GM23338 (cell line): ENCODE measurements around the gene SCART1. TPM values are rescaled to one million over a fixed set of nuclear protein-coding genes. Genes with fewer than 3 reads are reported as not detected.

Experiments used
- ATAC-seq: fragments of 200-7000 bp; cut with Tn5 transposase; 3 replicates; pipeline ENCODE4 v1.9.1; 2020
- DNase-seq: peaks from one replicate; pipeline ENCODE4 v3.0.0-alpha.2; 2015; ENCODE audit warnings: low spot score
- H2AFZ ChIP-seq: fragments of 200-600 bp; sonication (generic); 2 replicates; pipeline ENCODE4 v1.8.0; 2016; ENCODE audit warnings: antibody characterized with exemption, mild to moderate bottlenecking, moderate library complexity
- H3F3A ChIP-seq: fragments of 200-600 bp; sonication (generic); replicated peaks from 2 replicates; pipeline ENCODE4 v1.8.0; 2017; ENCODE audit warnings: antibody characterized with exemption, mixed run types, low read depth
- H3K27ac ChIP-seq: fragments of 200-600 bp; sonication (generic); 2 replicates; pipeline ENCODE4 v1.6.1; 2016; ENCODE audit warnings: low read depth
- H3K27me3 ChIP-seq: fragments of 200-600 bp; sonication (generic); 2 replicates; pipeline ENCODE4 v1.8.0; 2016; ENCODE audit warnings: mild to moderate bottlenecking, mixed run types, moderate library complexity; ENCODE audit not compliant: insufficient read depth
- H3K36me3 ChIP-seq: fragments of 200-600 bp; sonication (generic); 2 replicates; pipeline ENCODE4 v1.8.0; 2016; ENCODE audit warnings: mild to moderate bottlenecking; ENCODE audit not compliant: insufficient read depth
- H3K4me1 ChIP-seq: fragments of 200-600 bp; sonication (generic); 2 replicates; pipeline ENCODE4 v1.8.0; 2016; ENCODE audit warnings: mild to moderate bottlenecking, moderate library complexity; ENCODE audit not compliant: insufficient read depth
- H3K4me2 ChIP-seq: fragments of 200-600 bp; sonication (generic); 2 replicates; pipeline ENCODE4 v1.7.1; 2017; ENCODE audit warnings: mixed run types
- H3K4me3 ChIP-seq: fragments of 200-600 bp; sonication (generic); 2 replicates; pipeline ENCODE4 v1.6.1; 2016; ENCODE audit warnings: mixed run types
- H3K79me2 ChIP-seq: fragments of 200-600 bp; sonication (generic); replicated peaks from 2 replicates; pipeline ENCODE4 v1.8.0; 2017; ENCODE audit warnings: mild to moderate bottlenecking; ENCODE audit not compliant: insufficient read depth
- H3K9me2 ChIP-seq: fragments of 200-600 bp; sonication (generic); 2 replicates; pipeline ENCODE4 v1.8.0; 2017; ENCODE audit not compliant: insufficient read depth
- H4K20me1 ChIP-seq: fragments of 200-600 bp; sonication (generic); replicated peaks from 2 replicates; pipeline ENCODE4 v1.8.0; 2017; ENCODE audit warnings: mild to moderate bottlenecking; ENCODE audit not compliant: insufficient read depth
- H3K27ac Mint-ChIP-seq: 2 replicates; pipeline ENCODE4 v1.8.0; 2020; ENCODE audit warnings: inconsistent platforms, mild to moderate bottlenecking, moderate library complexity, mixed read lengths
- H3K27me3 Mint-ChIP-seq: 3 replicates; pipeline ENCODE4 v1.8.0; 2022; ENCODE audit warnings: low read depth, mild to moderate bottlenecking, moderate library complexity, mixed read lengths, inconsistent platforms; ENCODE audit not compliant: insufficient read depth, poor library complexity
- H3K36me3 Mint-ChIP-seq: 3 replicates; pipeline ENCODE4 v1.8.0; 2021; ENCODE audit warnings: low read depth, mild to moderate bottlenecking, inconsistent platforms, moderate library complexity, mixed read lengths
- H3K4me1 Mint-ChIP-seq: 3 replicates; pipeline ENCODE4 v1.8.0; 2020; ENCODE audit warnings: mild to moderate bottlenecking, inconsistent platforms, mixed read lengths
- H3K4me3 Mint-ChIP-seq: 3 replicates; pipeline ENCODE4 v1.8.0; 2021; ENCODE audit warnings: moderate library complexity, mild to moderate bottlenecking, inconsistent platforms, mixed read lengths
- H3K9me3 Mint-ChIP-seq: 3 replicates; pipeline ENCODE4 v1.8.0; 2020; ENCODE audit warnings: moderate library complexity, mild to moderate bottlenecking, inconsistent platforms, mixed read lengths
- CREB1 ChIP-seq: fragments of 250-450 bp; sonication (Bioruptor Pico); IDR thresholded peaks from 2 replicates; pipeline ENCODE4 v1.5.0; 2020; ENCODE audit warnings: low read depth, mild to moderate bottlenecking, moderate library complexity
- CTCF ChIP-seq, 2 experiments: fragments of 200-600 bp in 1 of 2; sonication (generic) in 1 of 2; conservative IDR thresholded peaks; 2 replicates each; pipeline versions ENCODE4 v1.5.1 to v1.6.1; 2016 to 2017; ENCODE audit warnings: antibody characterized with exemption in 2 of 2, low read depth in 2 of 2, mild to moderate bottlenecking in 2 of 2, moderate library complexity in 1 of 2
- EZH2phosphoT487 ChIP-seq: fragments of 200-600 bp; sonication (generic); IDR thresholded peaks from one replicate; pipeline ENCODE4 v1.8.1; 2018; ENCODE audit warnings: antibody characterized with exemption; ENCODE audit not compliant: unreplicated experiment
- JUNB ChIP-seq: IDR thresholded peaks from one replicate; pipeline ENCODE4 v1.6.1; 2016; ENCODE audit warnings: antibody characterized with exemption; ENCODE audit not compliant: unreplicated experiment
- REST ChIP-seq: IDR thresholded peaks from one replicate; pipeline ENCODE4 v1.6.1; 2018; ENCODE audit warnings: antibody characterized with exemption; ENCODE audit not compliant: unreplicated experiment
- STAT1 ChIP-seq: IDR thresholded peaks from one replicate; pipeline ENCODE4 v1.6.1; 2016; ENCODE audit warnings: antibody characterized with exemption; ENCODE audit not compliant: unreplicated experiment
- ZNF331 ChIP-seq: fragments of 250-450 bp; sonication (Bioruptor Pico); IDR thresholded peaks from 2 replicates; pipeline ENCODE4 v1.5.0; 2020; ENCODE audit warnings: low read depth, mild to moderate bottlenecking, moderate library complexity
- polyA plus RNA-seq: library from polyadenylated mRNA; unstranded; fragments of >200 nt; fragmentation: Nextera tagmentation; extraction: Ambion mirVana; gene quantifications from 2 replicates; pipeline ENCODE4 v1.2.1, GENCODE V29; 2016
- total RNA-seq: library from RNA; depleted of rRNA; stranded (reverse); fragments of >200 nt; shearing (Covaris generic); gene quantifications from 2 replicates; pipeline ENCODE4 v1.2.3, GENCODE V29; 2014

SCART1 gene
- total and polyA plus RNA-seq, 2 experiments from 2014 or later: 0.59 TPM; not detected in 1

DNA sequence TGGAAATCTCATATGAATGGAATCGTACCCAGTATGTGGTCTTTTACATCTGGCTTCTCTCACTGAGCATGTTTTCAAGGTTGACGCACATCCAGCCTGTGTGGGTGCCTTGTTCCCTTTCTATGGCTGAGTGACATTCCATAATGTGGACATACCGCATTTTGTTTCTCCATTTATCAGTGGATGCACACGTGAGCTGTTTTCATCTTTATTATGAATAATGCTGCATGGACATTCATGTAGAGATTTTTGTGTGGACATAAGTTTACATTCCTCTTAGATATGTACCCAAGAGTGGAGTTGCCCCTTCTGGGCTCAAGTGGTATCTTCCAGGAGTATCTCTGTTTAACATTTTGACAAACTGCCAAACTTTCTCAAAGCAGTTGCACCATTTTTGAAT lies 1.3 kb upstream of the SCART1 start:
- peaks cover 7% of the 10 kb centered on the region; the same call in 1 of the 3 replicates for H3K36me3 Mint-ChIP-seq
- H3K4me1 Mint-ChIP-seq: no peaks in the 10 kb centered on the region
- Histone ChIP-seq H3F3A (no peaks in the 10 kb centered on the region), H4K20me1 (no peaks in the 10 kb centered on the region), H3K4me3 (no peak overlapping the region), H3K27me3 (no peaks in the 10 kb centered on the region), H3K27ac (no peak overlapping the region), H3K4me2 (no peak overlapping the region), H3K4me1 (no peaks in the 10 kb centered on the region), H3K36me3 (no peaks in the 10 kb centered on the region), H3K79me2 (no peaks in the 10 kb centered on the region), H2AFZ (no peak overlapping the region), H3K9me2 (no peaks in the 10 kb centered on the region)
- H3K4me3 Mint-ChIP-seq: no peak overlapping the region
- peaks cover 7% of the 10 kb centered on the region for H3K27me3 Mint-ChIP-seq
- H3K9me3 Mint-ChIP-seq: peaks cover 70% of the 10 kb centered on the region
- no peak overlapping the region for H3K27ac Mint-ChIP-seq
- no peak for TF ChIP-seq EZH2phosphoT487
- DNase-seq (no peak), ATAC-seq (no peak)

GRCh38 chr10:133454204-133454893 lies 604 bp downstream of the SCART1 start:
- peaks cover 59% of the 10 kb centered on the region for H3K9me3 Mint-ChIP-seq
- TF ChIP-seq STAT1 (no peak), JUNB (no peak), CREB1 (CRISPR knock-in tag) (no peak)
- Histone ChIP-seq H3K27ac (no peak overlapping the region), H3K4me2 (no peak overlapping the region), H3K4me3 (no peak overlapping the region), H3K79me2 (no peaks in the 10 kb centered on the region), H3K36me3 (no peaks in the 10 kb centered on the region), H3K27me3 (no peaks in the 10 kb centered on the region), H3F3A (no peaks in the 10 kb centered on the region), H4K20me1 (no peaks in the 10 kb centered on the region), H3K9me2 (no peaks in the 10 kb centered on the region), H3K4me1 (no peaks in the 10 kb centered on the region), H2AFZ (no peak overlapping the region)
- DNase-seq (no peak), ATAC-seq (no peak)
- H3K4me1 Mint-ChIP-seq: no peaks in the 10 kb centered on the region
- H3K27ac Mint-ChIP-seq: no peak overlapping the region
- peaks cover 2% of the 10 kb centered on the region; the same call in 1 of the 3 replicates for H3K36me3 Mint-ChIP-seq
- H3K27me3 Mint-ChIP-seq: peaks cover 10% of the 10 kb centered on the region
- no peak overlapping the region for H3K4me3 Mint-ChIP-seq

GRCh38 chr10:133455196-133455595 lies 1.5 kb downstream of the SCART1 start:
- Mint-ChIP-seq H3K4me3 (no peak overlapping the region), H3K4me1 (no peaks in the 10 kb centered on the region), H3K9me3 (peaks cover 57% of the 10 kb centered on the region), H3K27me3 (peaks cover 10% of the 10 kb centered on the region), H3K27ac (no peak overlapping the region), H3K36me3 (0 out of 3 replicates have a peak, but pooled peaks cover 2% of the 10 kb centered on the region)
- Histone ChIP-seq H3K36me3 (no peaks in the 10 kb centered on the region), H3K27ac (no peak overlapping the region), H3K9me2 (no peaks in the 10 kb centered on the region), H3F3A (no peaks in the 10 kb centered on the region), H4K20me1 (no peaks in the 10 kb centered on the region), H3K4me3 (no peak overlapping the region), H3K4me1 (no peaks in the 10 kb centered on the region), H2AFZ (no peak overlapping the region), H3K79me2 (no peaks in the 10 kb centered on the region), H3K27me3 (no peaks in the 10 kb centered on the region), H3K4me2 (no peak overlapping the region)
- ATAC-seq: no peak
- no peak for DNase-seq
- TF ChIP-seq ZNF331 (CRISPR knock-in tag) (no peak), JUNB (no peak), EZH2phosphoT487 (no peak), CTCF (conservative IDR thresholded peaks at IDR 0.05; ENCODE audit: low read depth in 2 of 2) (no peak), REST (no peak), STAT1 (no peak), CREB1 (CRISPR knock-in tag) (no peak)
